GM23338 (cell line): ENCODE data around the gene PPP1R7. TPM values are rescaled to one million over a fixed set of nuclear protein-coding genes. Genes with fewer than 3 reads are reported as not detected.

Experiments
- ATAC-seq: fragments of 200-7000 bp; cut with Tn5 transposase; 3 replicates; pipeline ENCODE4 v1.9.1; 2020
- DNase-seq: peaks from one replicate; pipeline ENCODE4 v3.0.0-alpha.2; 2015; ENCODE audit warnings: low spot score
- H2AFZ ChIP-seq: fragments of 200-600 bp; sonication (generic); 2 replicates; pipeline ENCODE4 v1.8.0; 2016; ENCODE audit warnings: antibody characterized with exemption, mild to moderate bottlenecking, moderate library complexity
- H3F3A ChIP-seq: fragments of 200-600 bp; sonication (generic); replicated peaks from 2 replicates; pipeline ENCODE4 v1.8.0; 2017; ENCODE audit warnings: antibody characterized with exemption, mixed run types, low read depth
- H3K27ac ChIP-seq: fragments of 200-600 bp; sonication (generic); 2 replicates; pipeline ENCODE4 v1.6.1; 2016; ENCODE audit warnings: low read depth
- H3K27me3 ChIP-seq: fragments of 200-600 bp; sonication (generic); 2 replicates; pipeline ENCODE4 v1.8.0; 2016; ENCODE audit warnings: mild to moderate bottlenecking, mixed run types, moderate library complexity; ENCODE audit not compliant: insufficient read depth
- H3K36me3 ChIP-seq: fragments of 200-600 bp; sonication (generic); 2 replicates; pipeline ENCODE4 v1.8.0; 2016; ENCODE audit warnings: mild to moderate bottlenecking; ENCODE audit not compliant: insufficient read depth
- H3K4me1 ChIP-seq: fragments of 200-600 bp; sonication (generic); 2 replicates; pipeline ENCODE4 v1.8.0; 2016; ENCODE audit warnings: mild to moderate bottlenecking, moderate library complexity; ENCODE audit not compliant: insufficient read depth
- H3K4me2 ChIP-seq: fragments of 200-600 bp; sonication (generic); 2 replicates; pipeline ENCODE4 v1.7.1; 2017; ENCODE audit warnings: mixed run types
- H3K4me3 ChIP-seq: fragments of 200-600 bp; sonication (generic); 2 replicates; pipeline ENCODE4 v1.6.1; 2016; ENCODE audit warnings: mixed run types
- H3K79me2 ChIP-seq: fragments of 200-600 bp; sonication (generic); replicated peaks from 2 replicates; pipeline ENCODE4 v1.8.0; 2017; ENCODE audit warnings: mild to moderate bottlenecking; ENCODE audit not compliant: insufficient read depth
- H3K9me2 ChIP-seq: fragments of 200-600 bp; sonication (generic); 2 replicates; pipeline ENCODE4 v1.8.0; 2017; ENCODE audit not compliant: insufficient read depth
- H4K20me1 ChIP-seq: fragments of 200-600 bp; sonication (generic); replicated peaks from 2 replicates; pipeline ENCODE4 v1.8.0; 2017; ENCODE audit warnings: mild to moderate bottlenecking; ENCODE audit not compliant: insufficient read depth
- H3K27ac Mint-ChIP-seq: 2 replicates; pipeline ENCODE4 v1.8.0; 2020; ENCODE audit warnings: inconsistent platforms, mild to moderate bottlenecking, moderate library complexity, mixed read lengths
- H3K27me3 Mint-ChIP-seq: 3 replicates; pipeline ENCODE4 v1.8.0; 2022; ENCODE audit warnings: low read depth, mild to moderate bottlenecking, moderate library complexity, mixed read lengths, inconsistent platforms; ENCODE audit not compliant: insufficient read depth, poor library complexity
- H3K36me3 Mint-ChIP-seq: 3 replicates; pipeline ENCODE4 v1.8.0; 2021; ENCODE audit warnings: low read depth, mild to moderate bottlenecking, inconsistent platforms, moderate library complexity, mixed read lengths
- H3K4me1 Mint-ChIP-seq: 3 replicates; pipeline ENCODE4 v1.8.0; 2020; ENCODE audit warnings: mild to moderate bottlenecking, inconsistent platforms, mixed read lengths
- H3K4me3 Mint-ChIP-seq: 3 replicates; pipeline ENCODE4 v1.8.0; 2021; ENCODE audit warnings: moderate library complexity, mild to moderate bottlenecking, inconsistent platforms, mixed read lengths
- H3K9me3 Mint-ChIP-seq: 3 replicates; pipeline ENCODE4 v1.8.0; 2020; ENCODE audit warnings: moderate library complexity, mild to moderate bottlenecking, inconsistent platforms, mixed read lengths
- CREB1 ChIP-seq: fragments of 250-450 bp; sonication (Bioruptor Pico); IDR thresholded peaks from 2 replicates; pipeline ENCODE4 v1.5.0; 2020; ENCODE audit warnings: low read depth, mild to moderate bottlenecking, moderate library complexity
- EZH2 ChIP-seq: fragments of 200-600 bp; sonication (generic); IDR thresholded peaks from one replicate; pipeline ENCODE4 v1.8.0; 2017; ENCODE audit warnings: antibody characterized with exemption, mild to moderate bottlenecking, low read depth; ENCODE audit not compliant: unreplicated experiment
- EZH2phosphoT487 ChIP-seq: fragments of 200-600 bp; sonication (generic); IDR thresholded peaks from one replicate; pipeline ENCODE4 v1.8.1; 2018; ENCODE audit warnings: antibody characterized with exemption; ENCODE audit not compliant: unreplicated experiment
- JUNB ChIP-seq: IDR thresholded peaks from one replicate; pipeline ENCODE4 v1.6.1; 2016; ENCODE audit warnings: antibody characterized with exemption; ENCODE audit not compliant: unreplicated experiment
- NANOG ChIP-seq: IDR thresholded peaks from 2 replicates; pipeline ENCODE4 v1.6.1; 2016; ENCODE audit warnings: antibody characterized with exemption, borderline replicate concordance
- POLR2AphosphoS5 ChIP-seq: IDR thresholded peaks from 2 replicates; pipeline ENCODE4 v1.6.1; 2016; ENCODE audit warnings: antibody characterized with exemption, low read depth
- STAT1 ChIP-seq: IDR thresholded peaks from one replicate; pipeline ENCODE4 v1.6.1; 2016; ENCODE audit warnings: antibody characterized with exemption; ENCODE audit not compliant: unreplicated experiment
- ZNF114 ChIP-seq: fragments of 250-450 bp; sonication (Bioruptor Pico); IDR thresholded peaks from 2 replicates; pipeline ENCODE4 v1.5.0; 2020; ENCODE audit warnings: mild to moderate bottlenecking, moderate library complexity
- ZNF331 ChIP-seq: fragments of 250-450 bp; sonication (Bioruptor Pico); IDR thresholded peaks from 2 replicates; pipeline ENCODE4 v1.5.0; 2020; ENCODE audit warnings: low read depth, mild to moderate bottlenecking, moderate library complexity
- polyA plus RNA-seq: library from polyadenylated mRNA; unstranded; fragments of >200 nt; fragmentation: Nextera tagmentation; extraction: Ambion mirVana; gene quantifications from 2 replicates; pipeline ENCODE4 v1.2.1, GENCODE V29; 2016
- total RNA-seq: library from RNA; depleted of rRNA; stranded (reverse); fragments of >200 nt; shearing (Covaris generic); gene quantifications from 2 replicates; pipeline ENCODE4 v1.2.3, GENCODE V29; 2014
- TF ChIP-seq, protein P1 (sequence below): fragments of 250-450 bp; sonication (Bioruptor Pico); IDR thresholded peaks from 2 replicates; pipeline ENCODE4 v1.5.0; 2020; ENCODE audit warnings: mild to moderate bottlenecking, moderate library complexity
- TF ChIP-seq, protein P2 (sequence below): IDR thresholded peaks from 2 replicates; pipeline ENCODE4 v1.6.1; 2016; ENCODE audit warnings: antibody characterized with exemption
- TF ChIP-seq, protein P3 (sequence below), 2 experiments: fragments of 200-600 bp in 1 of 2; sonication (generic) in 1 of 2; conservative IDR thresholded peaks; 2 replicates each; pipeline versions ENCODE4 v1.5.1 to v1.6.1; 2016 to 2017; ENCODE audit warnings: antibody characterized with exemption in 2 of 2, low read depth in 2 of 2, mild to moderate bottlenecking in 2 of 2, moderate library complexity in 1 of 2
- TF ChIP-seq, protein P4 (sequence below): IDR thresholded peaks from one replicate; pipeline ENCODE4 v1.6.1; 2018; ENCODE audit warnings: antibody characterized with exemption; ENCODE audit not compliant: unreplicated experiment

Gene PPP1R7
- total and polyA plus RNA-seq, 2 experiments from 2014 or later, result 48.2 to 94.3 TPM

DNA sequence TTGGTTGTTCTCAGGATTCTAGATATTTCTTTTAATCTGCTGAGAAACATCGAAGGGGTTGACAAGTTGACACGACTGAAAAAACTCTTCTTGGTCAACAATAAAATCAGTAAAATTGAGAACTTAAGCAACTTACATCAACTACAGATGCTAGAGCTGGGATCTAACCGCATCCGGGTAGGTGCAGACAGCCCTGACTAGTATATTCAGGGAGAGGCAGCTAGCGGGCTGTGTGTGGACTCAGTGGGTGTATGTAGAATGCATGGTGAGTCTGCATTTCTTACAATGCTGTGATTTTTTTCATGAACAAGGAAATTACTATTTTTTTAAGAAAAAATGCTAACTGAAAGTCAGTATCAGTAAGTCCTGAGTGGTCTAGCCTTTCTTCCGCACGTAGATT, 10.1 kb downstream of the PPP1R7 start:
- Histone ChIP-seq H3K4me1 (no peaks in the 10 kb centered on the region), H3K27me3 (no peaks in the 10 kb centered on the region), H3K4me2 (no peak overlapping the region), H3F3A (no peaks in the 10 kb centered on the region), H2AFZ (no peak overlapping the region), H3K9me2 (no peaks in the 10 kb centered on the region), H3K79me2 (no peaks in the 10 kb centered on the region), H3K4me3 (no peak overlapping the region), H3K36me3 (no peaks in the 10 kb centered on the region; the same call in 1 of the 2 replicates), H3K27ac (no peak overlapping the region), H4K20me1 (peaks cover under 1% of the 10 kb centered on the region; the same call in 1 of the 2 replicates)
- TF ChIP-seq JUNB (no peak), CREB1 (no peak), ZNF331 (CRISPR knock-in tag) (no peak), ZNF114 (no peak), EZH2 (no peak), STAT1 (no peak), NANOG (no peak), EZH2phosphoT487 (no peak), POLR2AphosphoS5 (no peak)
- TF ChIP-seq, protein P1, sequence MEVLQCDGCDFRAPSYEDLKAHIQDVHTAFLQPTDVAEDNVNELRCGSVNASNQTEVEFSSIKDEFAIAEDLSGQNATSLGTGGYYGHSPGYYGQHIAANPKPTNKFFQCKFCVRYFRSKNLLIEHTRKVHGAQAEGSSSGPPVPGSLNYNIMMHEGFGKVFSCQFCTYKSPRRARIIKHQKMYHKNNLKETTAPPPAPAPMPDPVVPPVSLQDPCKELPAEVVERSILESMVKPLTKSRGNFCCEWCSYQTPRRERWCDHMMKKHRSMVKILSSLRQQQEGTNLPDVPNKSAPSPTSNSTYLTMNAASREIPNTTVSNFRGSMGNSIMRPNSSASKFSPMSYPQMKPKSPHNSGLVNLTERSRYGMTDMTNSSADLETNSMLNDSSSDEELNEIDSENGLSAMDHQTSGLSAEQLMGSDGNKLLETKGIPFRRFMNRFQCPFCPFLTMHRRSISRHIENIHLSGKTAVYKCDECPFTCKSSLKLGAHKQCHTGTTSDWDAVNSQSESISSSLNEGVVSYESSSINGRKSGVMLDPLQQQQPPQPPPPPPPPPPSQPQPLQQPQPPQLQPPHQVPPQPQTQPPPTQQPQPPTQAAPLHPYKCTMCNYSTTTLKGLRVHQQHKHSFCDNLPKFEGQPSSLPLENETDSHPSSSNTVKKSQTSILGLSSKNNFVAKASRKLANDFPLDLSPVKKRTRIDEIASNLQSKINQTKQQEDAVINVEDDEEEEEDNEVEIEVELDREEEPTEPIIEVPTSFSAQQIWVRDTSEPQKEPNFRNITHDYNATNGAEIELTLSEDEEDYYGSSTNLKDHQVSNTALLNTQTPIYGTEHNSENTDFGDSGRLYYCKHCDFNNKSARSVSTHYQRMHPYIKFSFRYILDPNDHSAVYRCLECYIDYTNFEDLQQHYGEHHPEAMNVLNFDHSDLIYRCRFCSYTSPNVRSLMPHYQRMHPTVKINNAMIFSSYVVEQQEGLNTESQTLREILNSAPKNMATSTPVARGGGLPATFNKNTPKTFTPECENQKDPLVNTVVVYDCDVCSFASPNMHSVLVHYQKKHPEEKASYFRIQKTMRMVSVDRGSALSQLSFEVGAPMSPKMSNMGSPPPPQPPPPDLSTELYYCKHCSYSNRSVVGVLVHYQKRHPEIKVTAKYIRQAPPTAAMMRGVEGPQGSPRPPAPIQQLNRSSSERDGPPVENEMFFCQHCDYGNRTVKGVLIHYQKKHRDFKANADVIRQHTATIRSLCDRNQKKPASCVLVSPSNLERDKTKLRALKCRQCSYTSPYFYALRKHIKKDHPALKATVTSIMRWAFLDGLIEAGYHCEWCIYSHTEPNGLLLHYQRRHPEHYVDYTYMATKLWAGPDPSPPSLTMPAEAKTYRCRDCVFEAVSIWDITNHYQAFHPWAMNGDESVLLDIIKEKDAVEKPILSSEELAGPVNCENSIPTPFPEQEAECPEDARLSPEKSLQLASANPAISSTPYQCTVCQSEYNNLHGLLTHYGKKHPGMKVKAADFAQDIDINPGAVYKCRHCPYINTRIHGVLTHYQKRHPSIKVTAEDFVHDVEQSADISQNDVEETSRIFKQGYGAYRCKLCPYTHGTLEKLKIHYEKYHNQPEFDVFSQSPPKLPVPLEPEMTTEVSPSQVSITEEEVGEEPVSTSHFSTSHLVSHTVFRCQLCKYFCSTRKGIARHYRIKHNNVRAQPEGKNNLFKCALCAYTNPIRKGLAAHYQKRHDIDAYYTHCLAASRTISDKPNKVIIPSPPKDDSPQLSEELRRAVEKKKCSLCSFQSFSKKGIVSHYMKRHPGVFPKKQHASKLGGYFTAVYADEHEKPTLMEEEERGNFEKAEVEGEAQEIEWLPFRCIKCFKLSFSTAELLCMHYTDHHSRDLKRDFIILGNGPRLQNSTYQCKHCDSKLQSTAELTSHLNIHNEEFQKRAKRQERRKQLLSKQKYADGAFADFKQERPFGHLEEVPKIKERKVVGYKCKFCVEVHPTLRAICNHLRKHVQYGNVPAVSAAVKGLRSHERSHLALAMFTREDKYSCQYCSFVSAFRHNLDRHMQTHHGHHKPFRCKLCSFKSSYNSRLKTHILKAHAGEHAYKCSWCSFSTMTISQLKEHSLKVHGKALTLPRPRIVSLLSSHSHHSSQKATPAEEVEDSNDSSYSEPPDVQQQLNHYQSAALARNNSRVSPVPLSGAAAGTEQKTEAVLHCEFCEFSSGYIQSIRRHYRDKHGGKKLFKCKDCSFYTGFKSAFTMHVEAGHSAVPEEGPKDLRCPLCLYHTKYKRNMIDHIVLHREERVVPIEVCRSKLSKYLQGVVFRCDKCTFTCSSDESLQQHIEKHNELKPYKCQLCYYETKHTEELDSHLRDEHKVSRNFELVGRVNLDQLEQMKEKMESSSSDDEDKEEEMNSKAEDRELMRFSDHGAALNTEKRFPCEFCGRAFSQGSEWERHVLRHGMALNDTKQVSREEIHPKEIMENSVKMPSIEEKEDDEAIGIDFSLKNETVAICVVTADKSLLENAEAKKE (CRISPR knock-in tag), result no peak
- TF ChIP-seq, protein P2, sequence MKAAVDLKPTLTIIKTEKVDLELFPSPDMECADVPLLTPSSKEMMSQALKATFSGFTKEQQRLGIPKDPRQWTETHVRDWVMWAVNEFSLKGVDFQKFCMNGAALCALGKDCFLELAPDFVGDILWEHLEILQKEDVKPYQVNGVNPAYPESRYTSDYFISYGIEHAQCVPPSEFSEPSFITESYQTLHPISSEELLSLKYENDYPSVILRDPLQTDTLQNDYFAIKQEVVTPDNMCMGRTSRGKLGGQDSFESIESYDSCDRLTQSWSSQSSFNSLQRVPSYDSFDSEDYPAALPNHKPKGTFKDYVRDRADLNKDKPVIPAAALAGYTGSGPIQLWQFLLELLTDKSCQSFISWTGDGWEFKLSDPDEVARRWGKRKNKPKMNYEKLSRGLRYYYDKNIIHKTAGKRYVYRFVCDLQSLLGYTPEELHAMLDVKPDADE, result no peak
- TF ChIP-seq, protein P3, sequence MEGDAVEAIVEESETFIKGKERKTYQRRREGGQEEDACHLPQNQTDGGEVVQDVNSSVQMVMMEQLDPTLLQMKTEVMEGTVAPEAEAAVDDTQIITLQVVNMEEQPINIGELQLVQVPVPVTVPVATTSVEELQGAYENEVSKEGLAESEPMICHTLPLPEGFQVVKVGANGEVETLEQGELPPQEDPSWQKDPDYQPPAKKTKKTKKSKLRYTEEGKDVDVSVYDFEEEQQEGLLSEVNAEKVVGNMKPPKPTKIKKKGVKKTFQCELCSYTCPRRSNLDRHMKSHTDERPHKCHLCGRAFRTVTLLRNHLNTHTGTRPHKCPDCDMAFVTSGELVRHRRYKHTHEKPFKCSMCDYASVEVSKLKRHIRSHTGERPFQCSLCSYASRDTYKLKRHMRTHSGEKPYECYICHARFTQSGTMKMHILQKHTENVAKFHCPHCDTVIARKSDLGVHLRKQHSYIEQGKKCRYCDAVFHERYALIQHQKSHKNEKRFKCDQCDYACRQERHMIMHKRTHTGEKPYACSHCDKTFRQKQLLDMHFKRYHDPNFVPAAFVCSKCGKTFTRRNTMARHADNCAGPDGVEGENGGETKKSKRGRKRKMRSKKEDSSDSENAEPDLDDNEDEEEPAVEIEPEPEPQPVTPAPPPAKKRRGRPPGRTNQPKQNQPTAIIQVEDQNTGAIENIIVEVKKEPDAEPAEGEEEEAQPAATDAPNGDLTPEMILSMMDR (conservative IDR thresholded peaks at IDR 0.05; ENCODE audit: low read depth in 2 of 2), result no peak
- TF ChIP-seq, protein P4, sequence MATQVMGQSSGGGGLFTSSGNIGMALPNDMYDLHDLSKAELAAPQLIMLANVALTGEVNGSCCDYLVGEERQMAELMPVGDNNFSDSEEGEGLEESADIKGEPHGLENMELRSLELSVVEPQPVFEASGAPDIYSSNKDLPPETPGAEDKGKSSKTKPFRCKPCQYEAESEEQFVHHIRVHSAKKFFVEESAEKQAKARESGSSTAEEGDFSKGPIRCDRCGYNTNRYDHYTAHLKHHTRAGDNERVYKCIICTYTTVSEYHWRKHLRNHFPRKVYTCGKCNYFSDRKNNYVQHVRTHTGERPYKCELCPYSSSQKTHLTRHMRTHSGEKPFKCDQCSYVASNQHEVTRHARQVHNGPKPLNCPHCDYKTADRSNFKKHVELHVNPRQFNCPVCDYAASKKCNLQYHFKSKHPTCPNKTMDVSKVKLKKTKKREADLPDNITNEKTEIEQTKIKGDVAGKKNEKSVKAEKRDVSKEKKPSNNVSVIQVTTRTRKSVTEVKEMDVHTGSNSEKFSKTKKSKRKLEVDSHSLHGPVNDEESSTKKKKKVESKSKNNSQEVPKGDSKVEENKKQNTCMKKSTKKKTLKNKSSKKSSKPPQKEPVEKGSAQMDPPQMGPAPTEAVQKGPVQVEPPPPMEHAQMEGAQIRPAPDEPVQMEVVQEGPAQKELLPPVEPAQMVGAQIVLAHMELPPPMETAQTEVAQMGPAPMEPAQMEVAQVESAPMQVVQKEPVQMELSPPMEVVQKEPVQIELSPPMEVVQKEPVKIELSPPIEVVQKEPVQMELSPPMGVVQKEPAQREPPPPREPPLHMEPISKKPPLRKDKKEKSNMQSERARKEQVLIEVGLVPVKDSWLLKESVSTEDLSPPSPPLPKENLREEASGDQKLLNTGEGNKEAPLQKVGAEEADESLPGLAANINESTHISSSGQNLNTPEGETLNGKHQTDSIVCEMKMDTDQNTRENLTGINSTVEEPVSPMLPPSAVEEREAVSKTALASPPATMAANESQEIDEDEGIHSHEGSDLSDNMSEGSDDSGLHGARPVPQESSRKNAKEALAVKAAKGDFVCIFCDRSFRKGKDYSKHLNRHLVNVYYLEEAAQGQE, result no peak
- DNase-seq (no peak), ATAC-seq (no peak)
- H3K27me3 Mint-ChIP-seq, result no peaks in the 10 kb centered on the region
- H3K27ac Mint-ChIP-seq, result no peak overlapping the region
- no peaks in the 10 kb centered on the region for H3K9me3 Mint-ChIP-seq
- H3K36me3 Mint-ChIP-seq, result peaks cover 8% of the 10 kb centered on the region
- peaks cover 9% of the 10 kb centered on the region for H3K4me1 Mint-ChIP-seq
- no peak overlapping the region for H3K4me3 Mint-ChIP-seq
